HEK293 (cell line): ENCODE data around the gene DNAH7.

Experiments
- CTCF ChIA-PET: fragments of 350-600 bp; formaldehyde crosslinking; extraction: SDS; loops from one replicate; lab custom pipeline; 2021; ENCODE audit warnings: antibody characterized with exemption; lab: Yijun Ruan, JAX
- POLR2A ChIA-PET: fragments of 300-600 bp; formaldehyde crosslinking; extraction: SDS; loops from one replicate; lab custom pipeline; 2020; ENCODE audit warnings: antibody characterized with exemption, inconsistent platforms; lab: Yijun Ruan, JAX
- H3K27ac ChIP-seq: fragments of 200-500 bp; sonication (Bioruptor generic); 2 replicates; pipeline ENCODE4 v1.5.1; 2014; ENCODE audit warnings: low read depth, low read length, control low read depth, inconsistent platforms; ENCODE audit errors: extremely low read depth
- H3K36me3 ChIP-seq, 2 experiments: fragments of 200-500 bp in 1 of 2; sonication (Bioruptor generic) in 1 of 2; 1 replicate in 1 of 2; 2 replicates in 1 of 2; pipeline ENCODE4 v1.5.1; 2014 to 2017; ENCODE audit warnings: inconsistent platforms in 2 of 2, low read length in 2 of 2; ENCODE audit not compliant: control insufficient read depth in 2 of 2, insufficient read depth in 1 of 2
- H3K4me1 ChIP-seq: fragments of 200-500 bp; sonication (Bioruptor generic); 2 replicates; pipeline ENCODE4 v1.5.1; 2014; ENCODE audit warnings: mild to moderate bottlenecking, low read length, inconsistent platforms; ENCODE audit not compliant: control insufficient read depth, insufficient read depth
- H3K4me3 ChIP-seq: 2 replicates; pipeline ENCODE4 v1.5.1; 2011; ENCODE audit warnings: low read depth, mild to moderate bottlenecking, control low read depth, low read length, moderate library complexity
- H3K9me3 ChIP-seq: fragments of 200-500 bp; sonication (Bioruptor generic); 2 replicates; pipeline ENCODE4 v1.5.1; 2014; ENCODE audit warnings: low read depth, low read length, inconsistent platforms; ENCODE audit not compliant: control insufficient read depth, insufficient read depth
- GLIS1 ChIP-seq: fragments of 450-650 bp; formaldehyde crosslinking; IDR thresholded peaks from 2 replicates; pipeline ENCODE4 v1.5.1; 2016; ENCODE audit warnings: missing biosample characterization, missing genetic modification characterization
- GLIS2 ChIP-seq: fragments of 450-650 bp; formaldehyde crosslinking; IDR thresholded peaks from 2 replicates; pipeline ENCODE4 v1.5.1; 2016; ENCODE audit warnings: missing biosample characterization, missing genetic modification characterization
- INSM2 ChIP-seq: fragments of 450-650 bp; formaldehyde crosslinking; IDR thresholded peaks from 2 replicates; pipeline ENCODE4 v1.5.1; 2016; ENCODE audit warnings: missing biosample characterization, missing genetic modification characterization
- MYNN ChIP-seq: fragments of 450-650 bp; formaldehyde crosslinking; IDR thresholded peaks from 2 replicates; pipeline ENCODE4 v1.5.1; 2016; ENCODE audit warnings: missing biosample characterization, missing genetic modification characterization, borderline replicate concordance
- PRDM1 ChIP-seq: fragments of 450-650 bp; formaldehyde crosslinking; IDR thresholded peaks from 2 replicates; pipeline ENCODE4; 2016; ENCODE audit warnings: missing biosample characterization, missing genetic modification characterization
- TRIM28 ChIP-seq: IDR thresholded peaks from 2 replicates; pipeline ENCODE4 v1.6.1; 2011; ENCODE audit warnings: low read length, control low read depth, borderline replicate concordance
- ZBTB48 ChIP-seq: fragments of 450-650 bp; formaldehyde crosslinking; IDR thresholded peaks from 2 replicates; pipeline ENCODE4 v1.5.1; 2016; ENCODE audit warnings: missing biosample characterization, missing genetic modification characterization
- ZBTB49 ChIP-seq: fragments of 450-650 bp; formaldehyde crosslinking; IDR thresholded peaks from 2 replicates; pipeline ENCODE4 v1.5.1; 2016; ENCODE audit warnings: missing biosample characterization, missing genetic modification characterization, low read depth
- ZEB2 ChIP-seq: fragments of 450-650 bp; formaldehyde crosslinking; IDR thresholded peaks from 2 replicates; pipeline ENCODE4 v1.5.1; 2016; ENCODE audit warnings: missing biosample characterization, missing genetic modification characterization
- ZFP3 ChIP-seq: fragments of 450-650 bp; formaldehyde crosslinking; IDR thresholded peaks from 2 replicates; pipeline ENCODE4 v1.5.1; 2016; ENCODE audit warnings: low read depth, missing biosample characterization, missing genetic modification characterization
- ZFP41 ChIP-seq: fragments of 450-650 bp; formaldehyde crosslinking; IDR thresholded peaks from 2 replicates; pipeline ENCODE4 v1.5.1; 2016; ENCODE audit warnings: missing biosample characterization, missing genetic modification characterization, borderline replicate concordance
- ZNF121 ChIP-seq: fragments of 450-650 bp; formaldehyde crosslinking; IDR thresholded peaks from 2 replicates; pipeline ENCODE4 v1.5.1; 2016; ENCODE audit warnings: missing biosample characterization, missing genetic modification characterization
- ZNF132 ChIP-seq: fragments of 450-650 bp; formaldehyde crosslinking; IDR thresholded peaks from 2 replicates; pipeline ENCODE4 v1.5.1; 2017; ENCODE audit warnings: missing biosample characterization, missing genetic modification characterization, borderline replicate concordance
- ZNF214 ChIP-seq: fragments of 450-650 bp; formaldehyde crosslinking; IDR thresholded peaks from 2 replicates; pipeline ENCODE4 v1.5.1; 2017; ENCODE audit warnings: missing biosample characterization, mild to moderate bottlenecking, missing genetic modification characterization, borderline replicate concordance
- ZNF221 ChIP-seq: fragments of 450-650 bp; formaldehyde crosslinking; IDR thresholded peaks from 2 replicates; pipeline ENCODE4 v1.5.1; 2017; ENCODE audit warnings: missing biosample characterization, missing genetic modification characterization, borderline replicate concordance
- ZNF239 ChIP-seq: fragments of 450-650 bp; formaldehyde crosslinking; IDR thresholded peaks from 2 replicates; pipeline ENCODE4 v1.5.1; 2016; ENCODE audit warnings: missing biosample characterization, missing genetic modification characterization
- ZNF266 ChIP-seq: fragments of 450-650 bp; formaldehyde crosslinking; IDR thresholded peaks from 2 replicates; pipeline ENCODE4 v1.5.1; 2016; ENCODE audit warnings: missing biosample characterization, missing genetic modification characterization, low read depth
- ZNF292 ChIP-seq: fragments of 450-650 bp; formaldehyde crosslinking; IDR thresholded peaks from 2 replicates; pipeline ENCODE4 v1.5.1; 2016; ENCODE audit warnings: low read depth, missing biosample characterization, missing genetic modification characterization, borderline replicate concordance
- ZNF394 ChIP-seq: fragments of 450-650 bp; formaldehyde crosslinking; IDR thresholded peaks from 2 replicates; pipeline ENCODE4 v1.5.1; 2016; ENCODE audit warnings: missing biosample characterization, missing genetic modification characterization, mild to moderate bottlenecking, moderate library complexity, borderline replicate concordance
- ZNF488 ChIP-seq: fragments of 450-650 bp; formaldehyde crosslinking; IDR thresholded peaks from 2 replicates; pipeline ENCODE4 v1.5.1; 2016; ENCODE audit warnings: missing biosample characterization, missing genetic modification characterization
- ZNF580 ChIP-seq: fragments of 450-650 bp; formaldehyde crosslinking; IDR thresholded peaks from 2 replicates; pipeline ENCODE4 v1.5.1; 2016; ENCODE audit warnings: missing biosample characterization, missing genetic modification characterization
- ZNF843 ChIP-seq: fragments of 450-650 bp; formaldehyde crosslinking; IDR thresholded peaks from 2 replicates; pipeline ENCODE4 v1.5.1; 2016; ENCODE audit warnings: missing biosample characterization, missing genetic modification characterization
- ZSCAN23 ChIP-seq: fragments of 450-650 bp; formaldehyde crosslinking; IDR thresholded peaks from 2 replicates; pipeline ENCODE4 v1.5.1; 2016; ENCODE audit warnings: missing biosample characterization, missing genetic modification characterization

DNAH7 gene

GRCh38 chr2:196075196-196075595, 6.6 kb upstream of the DNAH7 start (continued):
- TF ChIP-seq ZNF221 (tag by site-specific recombination) (no peak), PRDM1 (tag by site-specific recombination) (no peak), ZNF292 (no peak), ZNF239 (tag by site-specific recombination) (no peak), GLIS1 (no peak), ZEB2 (tag by site-specific recombination) (no peak), ZFP41 (tag by site-specific recombination) (no peak), ZNF132 (tag by site-specific recombination) (no peak)

GRCh38 chr2:196074631-196075030, 6.0 kb upstream of the DNAH7 start:
- H3K36me3 ChIP-seq, result no peaks in the 10 kb centered on the region
- POLR2A ChIA-PET, result no interaction called here
- no peak for TF ChIP-seq ZNF221 (tag by site-specific recombination)
- TF ChIP-seq TRIM28, result no peak
- no peak for TF ChIP-seq ZNF121 (tag by site-specific recombination)
- TF ChIP-seq, all 188 proteins: peak for 0
- CTCF ChIA-PET, result interaction anchor here (0.5 to 0.9 kb wide), 4 partner anchors 78 to 356 kb away, joined by 3 to 4 read pairs (median 4); no protein-coding TSS in a partner anchor
- no peaks in the 10 kb centered on the region for H3K9me3 ChIP-seq
- no peaks in the 10 kb centered on the region for H3K4me1 ChIP-seq
- no peak overlapping the region for H3K4me3 ChIP-seq
- H3K27ac ChIP-seq, result no peak overlapping the region

GRCh38 chr2:196073521-196073920, 4.9 kb upstream of the DNAH7 start:
- no peak overlapping the region for H3K4me3 ChIP-seq
- CTCF ChIA-PET, result interaction anchor here (0.6 to 1.1 kb wide), 3 partner anchors 215 to 410 kb away, joined by 3 read pairs; no protein-coding TSS in a partner anchor
- no peaks in the 10 kb centered on the region for H3K4me1 ChIP-seq
- POLR2A ChIA-PET, result no interaction called here
- H3K27ac ChIP-seq, result no peak overlapping the region
- H3K36me3 ChIP-seq, result no peaks in the 10 kb centered on the region
- TF ChIP-seq ZNF214 (tag by site-specific recombination) (no peak), ZNF488 (tag by site-specific recombination) (no peak), ZNF394 (tag by site-specific recombination) (no peak), ZSCAN23 (no peak), GLIS2 (no peak), ZNF266 (tag by site-specific recombination) (no peak), MYNN (tag by site-specific recombination) (no peak), INSM2 (tag by site-specific recombination) (no peak), ZBTB48 (tag by site-specific recombination) (no peak), ZNF843 (tag by site-specific recombination) (no peak), ZFP3 (tag by site-specific recombination) (no peak), ZBTB49 (no peak), ZNF580 (tag by site-specific recombination) (no peak)
- H3K9me3 ChIP-seq, result no peaks in the 10 kb centered on the region
